Neural crest cell (in vitro differentiated cells): ENCODE results near the gene FAM219A. TPM values are rescaled to one million over a fixed set of nuclear protein-coding genes. Genes with fewer than 3 reads are reported as not detected.
"Not testable (repeated sequence)": the region's sequence is repeated elsewhere in the genome, so short reads cannot be mapped to it uniquely, and the experiment has no call there.

Source experiments
- DNase-seq: peaks from one replicate; pipeline ENCODE4 v3.0.0; 2021; ENCODE audit warnings: low read depth, mixed read lengths, low spot score
- H3K27ac Mint-ChIP-seq: one replicate; pipeline ENCODE4 v1.8.0; 2021; ENCODE audit warnings: mild to moderate bottlenecking, mixed read lengths; ENCODE audit not compliant: unreplicated experiment
- H3K27me3 Mint-ChIP-seq: 2 replicates; pipeline ENCODE4 v1.8.0; 2021; ENCODE audit warnings: low read depth, mild to moderate bottlenecking, mixed read lengths
- H3K36me3 Mint-ChIP-seq: 2 replicates; pipeline ENCODE4 v1.8.0; 2021; ENCODE audit warnings: low read depth, mild to moderate bottlenecking, mixed read lengths
- H3K4me1 Mint-ChIP-seq: 2 replicates; pipeline ENCODE4 v1.8.0; 2021; ENCODE audit warnings: mixed read lengths
- H3K4me3 Mint-ChIP-seq: one replicate; pipeline ENCODE4 v1.8.0; 2021; ENCODE audit warnings: mild to moderate bottlenecking, mixed read lengths
- H3K9me3 Mint-ChIP-seq: 2 replicates; pipeline ENCODE4 v1.8.0; 2021; ENCODE audit warnings: mixed read lengths
- total RNA-seq: library from RNA; stranded (reverse); gene quantifications from 2 replicates; pipeline ENCODE4 v1.2.1, GENCODE V29; 2021
- TF ChIP-seq, protein P1 (sequence below): fragments of 200-600 bp; sonication (generic); conservative IDR thresholded peaks from 2 replicates; pipeline ENCODE4 v1.5.0; 2021; ENCODE audit warnings: antibody characterized with exemption, mild to moderate bottlenecking

Gene FAM219A
- total RNA-seq, 1 donor from 2014 or later: 20.9 TPM

DNA sequence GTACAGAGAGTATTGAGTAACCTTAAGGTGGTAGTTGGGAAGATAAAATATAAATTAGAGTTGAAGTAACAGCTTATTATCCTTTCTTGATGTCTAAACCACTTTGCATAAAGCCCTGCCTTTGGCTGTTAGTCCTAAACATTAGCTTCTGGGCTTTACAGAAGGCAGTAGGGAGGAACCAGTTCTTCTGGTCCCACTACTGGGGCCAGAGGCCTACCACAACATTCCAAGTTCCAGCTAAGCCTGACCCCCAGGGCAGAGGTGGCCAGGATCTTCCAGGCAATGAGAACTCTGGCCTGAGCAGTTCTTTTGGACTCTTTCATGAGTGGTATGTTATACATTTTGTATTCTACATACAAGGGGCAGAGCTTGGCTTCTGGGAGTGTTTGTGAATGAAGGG lies 26.3 kb upstream of the FAM219A start:
- Mint-ChIP-seq H3K27ac (no peak overlapping the region), H3K4me1 (peaks cover 15% of the 10 kb centered on the region), H3K9me3 (peaks cover 3% of the 10 kb centered on the region), H3K36me3 (no peaks in the 10 kb centered on the region), H3K27me3 (peaks cover 13% of the 10 kb centered on the region), H3K4me3 (no peak overlapping the region)
- DNase-seq: no peak
- TF ChIP-seq, protein P1, sequence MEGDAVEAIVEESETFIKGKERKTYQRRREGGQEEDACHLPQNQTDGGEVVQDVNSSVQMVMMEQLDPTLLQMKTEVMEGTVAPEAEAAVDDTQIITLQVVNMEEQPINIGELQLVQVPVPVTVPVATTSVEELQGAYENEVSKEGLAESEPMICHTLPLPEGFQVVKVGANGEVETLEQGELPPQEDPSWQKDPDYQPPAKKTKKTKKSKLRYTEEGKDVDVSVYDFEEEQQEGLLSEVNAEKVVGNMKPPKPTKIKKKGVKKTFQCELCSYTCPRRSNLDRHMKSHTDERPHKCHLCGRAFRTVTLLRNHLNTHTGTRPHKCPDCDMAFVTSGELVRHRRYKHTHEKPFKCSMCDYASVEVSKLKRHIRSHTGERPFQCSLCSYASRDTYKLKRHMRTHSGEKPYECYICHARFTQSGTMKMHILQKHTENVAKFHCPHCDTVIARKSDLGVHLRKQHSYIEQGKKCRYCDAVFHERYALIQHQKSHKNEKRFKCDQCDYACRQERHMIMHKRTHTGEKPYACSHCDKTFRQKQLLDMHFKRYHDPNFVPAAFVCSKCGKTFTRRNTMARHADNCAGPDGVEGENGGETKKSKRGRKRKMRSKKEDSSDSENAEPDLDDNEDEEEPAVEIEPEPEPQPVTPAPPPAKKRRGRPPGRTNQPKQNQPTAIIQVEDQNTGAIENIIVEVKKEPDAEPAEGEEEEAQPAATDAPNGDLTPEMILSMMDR: no peak

DNA sequence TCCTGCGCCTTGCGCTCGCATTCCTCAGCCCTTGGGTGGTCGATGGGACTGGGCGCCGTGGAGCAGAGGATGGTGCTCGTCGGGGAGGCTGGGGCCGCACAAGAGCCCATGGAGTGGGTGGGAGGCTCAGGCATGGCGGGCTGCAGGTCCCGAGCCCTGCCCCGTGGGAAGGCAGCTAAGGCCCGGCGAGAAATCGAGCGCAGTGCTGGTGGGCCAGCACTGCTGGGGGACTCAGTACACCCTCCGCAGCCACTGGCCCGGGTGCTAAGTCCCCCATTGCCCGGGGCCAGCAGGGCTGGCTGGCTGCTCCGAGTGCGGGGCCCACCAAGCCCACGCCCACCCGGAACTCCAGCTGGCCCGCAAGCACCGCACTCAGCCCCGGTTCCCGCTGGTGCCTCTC lies 24.4 kb upstream of the FAM219A start:
- H3K4me3 Mint-ChIP-seq, H3K9me3 Mint-ChIP-seq, H3K36me3 Mint-ChIP-seq, H3K27ac Mint-ChIP-seq, DNase-seq, H3K27me3 Mint-ChIP-seq: not testable (repeated sequence)
- H3K4me1 Mint-ChIP-seq: peaks cover 18% of the 10 kb centered on the region

DNA sequence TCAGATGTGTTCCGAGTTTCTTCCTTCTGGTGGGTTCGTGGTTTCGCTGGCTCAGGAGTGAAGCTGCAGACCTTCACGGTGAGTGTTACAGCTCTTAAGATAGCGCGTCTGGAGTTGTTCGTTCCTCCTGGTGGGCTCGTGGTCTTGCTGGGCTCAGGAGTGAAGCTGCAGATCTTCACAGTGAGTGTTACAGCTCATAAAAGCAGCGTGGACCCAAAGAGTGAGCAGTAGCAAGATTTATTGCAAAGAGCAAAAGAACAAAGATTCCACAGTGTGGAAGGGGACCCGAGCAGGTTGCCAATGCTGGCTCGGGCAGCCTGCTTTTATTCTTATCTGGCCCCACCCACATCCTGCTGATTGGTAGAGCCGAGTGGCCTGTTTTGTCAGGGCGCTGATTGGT lies 23.2 kb upstream of the FAM219A start:
- H3K4me1 Mint-ChIP-seq: peaks cover 18% of the 10 kb centered on the region
- not testable (repeated sequence) for H3K27ac Mint-ChIP-seq, DNase-seq, H3K9me3 Mint-ChIP-seq, H3K4me3 Mint-ChIP-seq, H3K36me3 Mint-ChIP-seq
- peaks cover 14% of the 10 kb centered on the region for H3K27me3 Mint-ChIP-seq

DNA sequence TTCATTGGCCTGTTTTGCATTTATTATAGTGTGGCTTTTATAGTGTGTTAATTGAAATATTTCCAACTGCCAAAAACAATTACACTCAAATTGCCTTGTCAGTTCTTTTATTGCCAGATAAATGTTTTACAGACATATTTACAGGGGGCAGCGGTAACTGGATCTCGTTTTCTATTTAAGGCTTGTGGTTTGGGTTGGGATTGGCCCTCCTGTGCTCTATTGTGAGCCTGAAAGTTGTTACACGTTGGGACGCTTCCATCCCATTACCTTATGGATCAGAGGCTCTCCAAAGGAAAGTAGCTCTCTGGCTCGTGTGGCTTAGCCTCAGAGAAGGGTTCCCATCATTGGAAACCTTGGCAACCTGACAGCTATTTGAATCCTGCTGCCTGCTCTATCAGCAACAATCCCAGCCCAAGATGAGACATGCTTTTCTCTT lies 21.1 kb upstream of the FAM219A start:
- no peak for DNase-seq
- no peaks in the 10 kb centered on the region for H3K36me3 Mint-ChIP-seq
- peaks cover 6% of the 10 kb centered on the region for H3K4me1 Mint-ChIP-seq
- no peak overlapping the region for H3K27ac Mint-ChIP-seq
- peaks cover 3% of the 10 kb centered on the region for H3K9me3 Mint-ChIP-seq
- H3K4me3 Mint-ChIP-seq: no peak overlapping the region
- TF ChIP-seq, protein P1: no peak
- peaks cover 28% of the 10 kb centered on the region for H3K27me3 Mint-ChIP-seq

DNA sequence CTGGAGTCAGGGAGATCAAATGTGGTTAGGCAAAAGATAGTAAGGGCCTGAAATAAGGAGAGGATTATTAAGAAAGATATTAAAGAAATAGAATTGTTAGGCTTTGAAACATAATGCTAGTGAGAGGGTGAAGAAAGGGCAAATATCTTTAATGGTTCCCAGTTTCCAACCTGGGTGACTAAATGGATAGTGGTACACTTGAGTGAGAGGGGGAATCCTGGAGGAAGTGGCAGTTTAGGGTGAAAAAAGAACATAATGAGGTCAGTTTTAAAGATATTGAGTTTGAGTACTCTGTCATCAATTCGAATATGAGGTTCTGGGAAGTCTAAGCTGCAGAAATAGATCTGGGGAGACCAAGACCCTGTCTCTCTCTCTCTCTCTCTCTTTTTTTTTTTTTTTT lies 19.2 kb upstream of the FAM219A start:
- TF ChIP-seq, protein P1: no peak
- Mint-ChIP-seq H3K27ac (no peak overlapping the region), H3K4me1 (peaks cover 6% of the 10 kb centered on the region), H3K4me3 (no peak overlapping the region), H3K36me3 (no peaks in the 10 kb centered on the region), H3K27me3 (peaks cover 28% of the 10 kb centered on the region), H3K9me3 (peaks cover 3% of the 10 kb centered on the region)
- DNase-seq: no peak

DNA sequence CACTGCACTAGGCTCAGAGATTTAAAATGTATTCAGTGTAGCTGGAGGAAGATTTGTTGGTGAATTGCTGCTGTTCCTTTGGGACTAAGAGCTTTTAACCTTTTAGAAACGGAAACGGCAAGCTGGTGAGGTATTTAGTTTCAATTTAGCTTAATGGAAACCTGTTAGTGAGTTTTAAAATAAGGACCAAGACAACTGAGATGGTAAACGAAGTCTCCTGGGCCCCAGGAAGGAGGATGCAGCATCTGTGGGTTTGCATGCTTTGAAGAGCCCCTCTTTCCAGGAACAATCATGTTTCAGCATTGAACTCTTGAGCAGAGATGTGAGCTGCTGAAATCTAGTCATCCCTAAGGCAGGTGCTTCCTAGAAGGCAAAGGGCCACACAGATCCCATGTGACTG lies 16.7 kb upstream of the FAM219A start:
- TF ChIP-seq, protein P1: no peak
- H3K27ac Mint-ChIP-seq: no peak overlapping the region
- H3K36me3 Mint-ChIP-seq: no peaks in the 10 kb centered on the region
- no peak for DNase-seq
- peaks cover 28% of the 10 kb centered on the region for H3K27me3 Mint-ChIP-seq
- no peaks in the 10 kb centered on the region for H3K9me3 Mint-ChIP-seq
- H3K4me1 Mint-ChIP-seq: peaks cover 12% of the 10 kb centered on the region
- H3K4me3 Mint-ChIP-seq: no peak overlapping the region

DNA sequence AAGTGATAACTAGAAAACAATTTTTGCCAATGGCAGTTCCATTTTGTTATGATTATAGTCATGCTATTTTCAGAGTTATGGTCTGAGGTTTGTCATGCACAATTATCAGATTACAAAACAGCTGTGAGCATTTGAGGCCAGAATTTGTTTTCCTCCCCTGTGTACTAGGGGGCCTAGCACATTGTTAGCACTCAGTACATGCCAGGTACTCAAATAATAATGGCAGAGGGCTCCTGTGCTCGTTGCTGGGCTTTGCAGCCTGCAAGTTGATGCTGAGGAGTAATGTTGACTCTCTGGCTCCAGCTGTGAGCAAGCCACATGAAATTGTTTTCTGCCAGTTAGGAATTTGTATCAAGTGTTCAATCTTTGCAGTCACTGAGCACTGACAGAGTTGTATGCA lies 7.1 kb upstream of the FAM219A start:
- peaks cover 3% of the 10 kb centered on the region for H3K27me3 Mint-ChIP-seq
- H3K36me3 Mint-ChIP-seq: no peaks in the 10 kb centered on the region
- peaks cover 31% of the 10 kb centered on the region for H3K4me1 Mint-ChIP-seq
- H3K27ac Mint-ChIP-seq: no peak overlapping the region
- no peaks in the 10 kb centered on the region for H3K9me3 Mint-ChIP-seq
- H3K4me3 Mint-ChIP-seq: no peak overlapping the region
- TF ChIP-seq, protein P1: no peak
- no peak for DNase-seq
